IPS-15b (cell line): ENCODE data around the gene TEX2.
"Not testable (repeated sequence)": the region's sequence is repeated elsewhere in the genome, so short reads cannot be mapped to it uniquely, and the experiment has no call there.

Experiments used
- H3K27me3 ChIP-seq: one replicate; pipeline ENCODE4 v1.6.1; 2013; ENCODE audit warnings: low read length; ENCODE audit not compliant: control insufficient read depth, insufficient read depth
- H3K36me3 ChIP-seq: one replicate; pipeline ENCODE4 v1.6.1; 2013; ENCODE audit warnings: low read length; ENCODE audit not compliant: control insufficient read depth, insufficient read depth
- H3K4me1 ChIP-seq: one replicate; pipeline ENCODE4 v1.6.1; 2013; ENCODE audit warnings: mild to moderate bottlenecking, low read length; ENCODE audit not compliant: control insufficient read depth, insufficient read depth
- H3K4me3 ChIP-seq: one replicate; pipeline ENCODE4 v1.5.1; 2013; ENCODE audit warnings: low read depth, low read length
- H3K9ac ChIP-seq: one replicate; pipeline ENCODE4 v1.6.1; 2013; ENCODE audit warnings: low read depth, mild to moderate bottlenecking, low read length
- H3K9me3 ChIP-seq: one replicate; pipeline ENCODE4 v1.6.1; 2013; ENCODE audit warnings: mild to moderate bottlenecking, low read length; ENCODE audit not compliant: control insufficient read depth, insufficient read depth

TEX2 gene

DNA sequence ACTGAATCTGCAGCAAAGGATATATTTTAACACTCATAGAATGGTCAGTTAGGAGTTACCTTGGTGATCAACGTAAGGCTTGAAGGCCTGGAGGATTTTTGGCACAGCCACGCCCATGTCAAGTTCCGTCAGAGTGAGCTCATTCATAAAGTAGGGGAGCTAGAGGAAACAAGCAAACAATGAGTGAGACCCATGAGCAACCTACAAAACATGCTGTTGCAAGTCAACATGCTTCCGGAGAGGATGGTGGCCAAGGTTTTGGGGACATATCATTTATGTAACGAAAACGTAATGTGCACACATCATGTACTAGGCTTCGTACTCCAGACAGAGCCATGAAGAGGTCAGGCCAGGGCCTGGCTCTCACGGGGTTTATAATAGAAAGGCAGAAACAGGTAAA lies 92.0 kb downstream of the TEX2 start:
- Histone ChIP-seq H3K9ac (no peak overlapping the region), H3K4me3 (no peak overlapping the region), H3K9me3 (no peaks in the 10 kb centered on the region), H3K27me3 (no peaks in the 10 kb centered on the region), H3K36me3 (peaks cover 2% of the 10 kb centered on the region), H3K4me1 (no peaks in the 10 kb centered on the region)

DNA sequence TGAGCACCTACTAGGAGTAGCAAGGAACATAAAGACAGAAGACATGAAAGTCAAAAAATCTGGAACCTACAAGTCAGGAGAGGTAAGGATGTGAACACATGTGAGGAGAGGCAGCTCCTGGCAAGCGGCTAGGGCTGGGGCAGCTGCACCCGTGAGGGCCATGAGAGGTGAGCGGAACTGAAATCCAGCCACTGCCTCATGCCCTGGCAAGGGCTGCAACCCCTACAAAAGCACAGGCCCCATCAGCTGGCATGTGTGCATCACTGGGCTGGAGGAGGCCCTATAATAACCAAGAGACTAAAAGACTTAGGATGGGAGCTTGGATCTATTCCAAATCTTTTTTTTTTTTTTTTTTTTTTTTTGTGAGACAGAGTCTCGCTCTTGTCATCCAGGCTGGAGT lies 92.8 kb downstream of the TEX2 start:
- Histone ChIP-seq H3K4me1 (no peaks in the 10 kb centered on the region), H3K4me3 (no peak overlapping the region), H3K36me3 (peaks cover 7% of the 10 kb centered on the region), H3K9me3 (no peaks in the 10 kb centered on the region), H3K27me3 (no peaks in the 10 kb centered on the region), H3K9ac (no peak overlapping the region)

- H3K36me3 ChIP-seq, H3K9ac ChIP-seq, H3K9me3 ChIP-seq: not testable (repeated sequence)
Measured at GRCh38 chr17:64167666-64168065, 95.4 kb downstream of the TEX2 start.

DNA sequence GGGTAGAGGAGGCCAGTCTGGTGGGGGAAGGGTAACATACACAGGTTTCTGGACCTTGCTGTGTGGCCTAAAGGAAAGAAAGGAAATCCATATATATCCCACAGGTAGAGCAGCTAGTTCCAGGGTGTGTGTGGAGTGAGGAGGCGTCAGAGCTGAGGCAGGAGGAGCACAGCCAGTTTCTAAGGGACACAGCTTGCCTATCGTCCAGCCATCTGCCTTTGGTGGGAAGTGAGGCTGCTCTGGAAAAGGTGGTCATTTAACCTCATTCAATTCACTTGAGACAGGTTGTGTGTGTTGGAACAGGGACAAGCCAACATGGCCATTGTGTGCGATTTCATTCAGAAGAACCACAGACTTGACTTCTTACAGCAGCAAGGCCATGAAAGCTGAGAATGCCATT lies 96.2 kb downstream of the TEX2 start:
- no peak overlapping the region for H3K4me3 ChIP-seq
- H3K27me3 ChIP-seq, result no peaks in the 10 kb centered on the region
- H3K36me3 ChIP-seq, result peaks cover 9% of the 10 kb centered on the region
- H3K9me3 ChIP-seq, result no peaks in the 10 kb centered on the region
- no peaks in the 10 kb centered on the region for H3K4me1 ChIP-seq
- no peak overlapping the region for H3K9ac ChIP-seq

More at GRCh38 chr17:64167666-64168065, 95.4 kb downstream of the TEX2 start:
- not testable (repeated sequence) for H3K27me3 ChIP-seq, H3K4me3 ChIP-seq, H3K4me1 ChIP-seq

- Histone ChIP-seq H3K27me3 (no peaks in the 10 kb centered on the region), H3K9me3 (no peaks in the 10 kb centered on the region), H3K36me3 (peaks cover 7% of the 10 kb centered on the region), H3K9ac (no peak overlapping the region), H3K4me1 (no peaks in the 10 kb centered on the region), H3K4me3 (no peak overlapping the region)
Measured at GRCh38 chr17:64165347-64165746, 97.7 kb downstream of the TEX2 start.

DNA sequence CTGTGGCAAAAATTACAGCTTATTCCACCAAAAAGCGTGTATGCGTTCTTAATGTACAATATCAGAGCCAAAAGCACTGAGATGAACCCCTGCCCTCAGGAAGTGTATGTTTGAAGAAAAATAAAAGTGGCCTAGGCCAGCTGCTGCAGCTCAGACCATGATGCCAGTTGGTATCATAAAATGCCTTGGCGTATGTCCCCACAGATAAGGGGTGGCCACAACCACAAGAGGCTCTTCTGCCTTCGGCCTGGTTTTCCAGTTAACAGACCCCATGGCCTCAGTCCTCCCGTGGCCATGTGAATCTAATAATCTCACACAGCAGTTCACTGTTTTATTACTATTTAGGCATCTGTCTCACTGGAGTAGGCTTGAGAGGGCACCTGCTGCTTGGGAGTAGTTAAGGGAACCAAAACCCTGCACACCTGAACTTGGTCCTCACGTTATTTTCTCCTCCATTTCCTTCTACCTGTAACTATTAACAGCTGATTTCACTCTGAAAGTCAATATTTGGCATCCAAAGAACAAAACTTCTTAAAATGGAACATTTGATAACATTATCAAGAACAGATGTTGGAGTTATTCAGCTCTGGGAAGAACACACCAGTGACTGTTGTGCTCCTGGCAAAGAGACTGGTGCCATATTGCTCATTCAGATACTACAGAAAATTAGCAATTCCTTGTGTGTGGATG lies 98.3 kb downstream of the TEX2 start:
- H3K4me1 ChIP-seq, result no peaks in the 10 kb centered on the region
- no peak overlapping the region for H3K9ac ChIP-seq
- peaks cover 7% of the 10 kb centered on the region for H3K36me3 ChIP-seq
- H3K9me3 ChIP-seq, result no peaks in the 10 kb centered on the region
- H3K4me3 ChIP-seq, result no peak overlapping the region
- H3K27me3 ChIP-seq, result no peaks in the 10 kb centered on the region

DNA sequence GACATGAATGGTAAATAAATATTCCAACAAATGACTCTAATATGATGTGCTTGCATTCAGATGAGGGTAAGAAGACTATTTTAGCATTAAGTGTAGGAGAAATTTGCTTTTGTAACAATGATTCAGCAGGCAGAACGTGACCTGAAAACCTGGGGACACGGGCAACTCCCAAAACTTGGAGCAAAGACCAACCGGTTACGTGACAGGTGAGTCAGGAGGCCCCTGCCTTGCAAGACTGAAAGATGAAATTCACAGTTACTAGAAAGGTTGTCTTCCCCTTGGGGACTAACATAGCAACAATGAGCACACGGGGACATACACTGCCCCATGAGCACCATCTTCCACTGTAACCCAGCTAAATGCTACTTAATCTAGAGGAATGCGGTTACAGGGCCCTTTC lies 99.6 kb downstream of the TEX2 start:
- Histone ChIP-seq H3K36me3 (peaks cover 7% of the 10 kb centered on the region), H3K4me3 (no peak overlapping the region), H3K9me3 (no peaks in the 10 kb centered on the region), H3K4me1 (no peaks in the 10 kb centered on the region), H3K9ac (no peak overlapping the region), H3K27me3 (no peaks in the 10 kb centered on the region)

GRCh38 chr17:64162554-64162953 lies 100.5 kb downstream of the TEX2 start:
- no peak overlapping the region for H3K9ac ChIP-seq
- H3K4me3 ChIP-seq, result no peak overlapping the region
- no peaks in the 10 kb centered on the region for H3K27me3 ChIP-seq
- peaks cover 6% of the 10 kb centered on the region for H3K4me1 ChIP-seq
- H3K9me3 ChIP-seq, result no peaks in the 10 kb centered on the region
- peaks cover 7% of the 10 kb centered on the region for H3K36me3 ChIP-seq

- H3K9ac ChIP-seq, result no peak overlapping the region
- peaks cover 7% of the 10 kb centered on the region for H3K36me3 ChIP-seq
- no peak overlapping the region for H3K4me3 ChIP-seq
- peaks cover 7% of the 10 kb centered on the region for H3K4me1 ChIP-seq
- H3K27me3 ChIP-seq, result no peaks in the 10 kb centered on the region
- no peaks in the 10 kb centered on the region for H3K9me3 ChIP-seq
Measured at GRCh38 chr17:64161380-64162176, 101.5 kb downstream of the TEX2 start.

DNA sequence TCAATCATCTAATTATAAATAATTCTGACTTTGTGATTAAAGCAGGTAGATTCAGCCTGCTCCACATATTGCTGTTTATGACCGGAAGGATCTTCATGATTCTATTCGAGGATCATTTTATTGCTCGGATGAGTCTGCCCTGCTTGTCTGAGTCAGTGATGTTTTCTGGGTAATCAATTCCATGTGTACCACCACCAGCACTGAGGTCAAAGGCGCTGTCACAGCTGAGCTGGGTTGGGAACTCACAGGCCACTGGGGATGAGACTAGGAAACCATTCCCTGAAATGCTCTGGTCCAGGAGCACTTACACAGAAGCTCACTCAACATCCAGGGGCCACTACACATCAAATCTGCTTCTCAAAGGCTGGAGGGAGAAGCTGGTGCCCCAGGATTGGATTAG lies 102.7 kb downstream of the TEX2 start:
- no peak overlapping the region for H3K9ac ChIP-seq
- peaks cover 3% of the 10 kb centered on the region for H3K36me3 ChIP-seq
- no peaks in the 10 kb centered on the region for H3K9me3 ChIP-seq
- H3K27me3 ChIP-seq, result no peaks in the 10 kb centered on the region
- peaks cover 7% of the 10 kb centered on the region for H3K4me1 ChIP-seq
- H3K4me3 ChIP-seq, result no peak overlapping the region

- Histone ChIP-seq H3K9me3 (no peaks in the 10 kb centered on the region), H3K36me3 (no peaks in the 10 kb centered on the region), H3K4me3 (no peak overlapping the region), H3K4me1 (peaks cover 7% of the 10 kb centered on the region), H3K9ac (no peak overlapping the region), H3K27me3 (no peaks in the 10 kb centered on the region)
Measured at GRCh38 chr17:64158831-64159590, 104.0 kb downstream of the TEX2 start.
